Left ventricle myocardium superior (tissue), 1 donor: Measurements from ENCODE around the gene SYTL2. TPM values are rescaled to one million over a fixed set of nuclear protein-coding genes. Genes with fewer than 3 reads are reported as not detected.

ENCODE experiments used
- total RNA-seq: library from RNA; stranded (reverse); fragmentation: NEBNext Ultra II Directional; extraction: Animal tissue kit (Norgen Biotek cat#: 25700); gene quantifications from one replicate; pipeline ENCODE4 v1.2.1, GENCODE V29; 2021
- donor health status: DM: no; HTN: yes; CAD: no; lungs with severe emphysema.

SYTL2 gene
- total RNA-seq, 1 donor from 2014 or later = 2.8 TPM

Other genes with a start within 250 kb of the SYTL2 start
- 5.7 TPM for gene DLG2, start 183.8 kb downstream of the SYTL2 start, total RNA-seq
- gene TMEM126B, start 182.5 kb downstream of the SYTL2 start, total RNA-seq = 68.0 TPM
- gene TMEM126A, start 163.2 kb downstream of the SYTL2 start, total RNA-seq = 77.4 TPM
- gene CREBZF, start 146.0 kb downstream of the SYTL2 start, total RNA-seq = 12.9 TPM
- 0.30 TPM for gene CCDC89, start 124.9 kb downstream of the SYTL2 start, total RNA-seq
- not detected for gene CCDC83, start 44.2 kb upstream of the SYTL2 start, total RNA-seq